Stomach (tissue), 9 donors: ENCODE measurements around the gene CACNA2D3. TPM values are rescaled to one million over a fixed set of nuclear protein-coding genes. Genes with fewer than 3 reads are reported as not detected.
A peak's percentile ranks its signal among the peaks of the same experiment; 100 is the strongest.

Source experiments
- DNase-seq, 2 donors: peaks; one replicate each; pipeline versions ENCODE4 v3.0.0 to v3.0.0-alpha.2; 2013 to 2019
- H3K27ac ChIP-seq, 5 donors: fragments of 200-600 bp in 4 of 5; sonication (generic) in 4 of 5; one replicate each; pipeline ENCODE4 v1.5.1; 2013 to 2019; ENCODE audit warnings: mild to moderate bottlenecking in 1 of 5, moderate library complexity in 1 of 5
- H3K27me3 ChIP-seq, 3 donors: fragments of 200-600 bp; sonication (generic); one replicate each; pipeline ENCODE4 v1.5.1; 2017 to 2019; ENCODE audit warnings: mixed run types in 1 of 3
- H3K36me3 ChIP-seq, 4 donors: fragments of 200-600 bp; sonication (generic); 1 replicate in 3 of 4; 2 replicates in 1 of 4; pipeline ENCODE4 v1.5.1; 2016 to 2019
- H3K4me1 ChIP-seq, 4 donors: fragments of 200-600 bp; sonication (generic); one replicate each; pipeline ENCODE4 v1.5.1; 2016 to 2019
- H3K4me3 ChIP-seq, 4 donors: fragments of 200-600 bp; sonication (generic) in 3 of 4; one replicate each; pipeline ENCODE4 v1.5.1; 2016 to 2019; ENCODE audit warnings: mild to moderate bottlenecking in 1 of 4
- H3K9me3 ChIP-seq, 4 donors: fragments of 200-600 bp; sonication (generic); one replicate each; pipeline ENCODE4 v1.5.1; 2016 to 2019
- CTCF ChIP-seq, 7 experiments: fragments of 450-650 bp in 4 of 7; fragments of 200-600 bp in 3 of 7; sonication (generic) in 3 of 7; IDR thresholded peaks; one replicate each; pipeline ENCODE4 v1.5.1; 2016 to 2019; ENCODE audit warnings: antibody characterized with exemption in 7 of 7, control low read depth in 2 of 7, mild to moderate bottlenecking in 1 of 7
- EP300 ChIP-seq: sonication (generic); formaldehyde crosslinking; IDR thresholded peaks from one replicate; pipeline ENCODE4 v1.6.1; 2017; ENCODE audit warnings: antibody characterized with exemption
- POLR2A ChIP-seq, 4 donors: fragments of 450-650 bp; IDR thresholded peaks; one replicate each; pipeline ENCODE4 v1.6.1; 2016; ENCODE audit warnings: antibody characterized with exemption in 4 of 4, control low read depth in 2 of 4, mild to moderate bottlenecking in 1 of 4, moderate library complexity in 1 of 4
- POLR2AphosphoS5 ChIP-seq, 3 donors: sonication (generic); formaldehyde crosslinking; IDR thresholded peaks; one replicate each; pipeline ENCODE4 v1.6.1; 2016; ENCODE audit warnings: antibody characterized with exemption in 3 of 3
- WGBS, 5 donors: extraction: QIAGEN DNeasy Blood & Tissue Kit in 3 of 5; methylation state at CpG; one replicate each; pipeline versions ENCODE4 v1.1.5 to v1.1.7; 2013 to 2018; 5-methylcytosine and 5-hydroxymethylcytosine counted together
- intact Hi-C: fragments of 100-400 bp; cut with DNase I; formaldehyde crosslinking; loops from one replicate; pipeline ENCODE4 v1.15.1; 2023; ENCODE audit warnings: low total_unique reads
- polyA plus RNA-seq, 3 donors: library from polyadenylated mRNA; stranded (reverse); fragments of 200-250 nt; gene quantifications; one replicate each; pipeline ENCODE4 v1.2.3, GENCODE V29; 2013
- total RNA-seq, 5 donors: library from RNA; depleted of rRNA; stranded (reverse); fragments of >200 nt; gene quantifications; one replicate each; pipeline versions ENCODE4 v1.1.0 to v1.2.3, GENCODE V29; 2014 to 2016
- donor health status: healthy with polysubstance abuse.
- donor health status: Bipolar disorder and iron deficiency.
- donor health status: healthy.

The CACNA2D3 gene
- total and polyA plus RNA-seq, 8 donors, result 0.56 to 54.0 (median 2.9) TPM; not detected in 1

DNA sequence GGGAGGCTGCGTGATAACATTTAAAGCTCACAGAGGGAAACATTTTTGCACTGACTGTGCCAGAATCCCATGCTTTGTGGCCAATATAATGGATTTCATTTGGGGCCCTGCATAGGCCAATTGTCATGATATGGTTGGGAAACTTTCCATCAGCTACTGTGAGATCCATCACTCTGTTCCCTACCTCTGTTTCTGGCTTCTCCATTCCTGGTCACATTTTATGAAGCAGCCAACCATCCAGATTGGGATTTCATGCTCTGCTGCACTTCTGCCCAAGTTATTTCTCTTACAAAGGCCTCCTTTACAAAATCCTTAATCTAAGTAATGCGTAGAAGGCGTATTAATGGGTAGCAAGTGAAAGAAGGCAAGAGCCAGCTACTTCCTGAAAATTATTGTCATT, 584.4 kb downstream of the CACNA2D3 start:
- DNase-seq, result no peak
- Histone ChIP-seq H3K4me1 (no peaks in the 10 kb centered on the region), H3K4me3 (no peak overlapping the region), H3K27me3 (no peaks in the 10 kb centered on the region), H3K9me3 (no peaks in the 10 kb centered on the region), H3K27ac (no peak overlapping the region), H3K36me3 (no peaks in the 10 kb centered on the region)
- no peak for TF ChIP-seq EP300
- no peak for TF ChIP-seq POLR2A (IDR thresholded peaks at IDR 0.05)
- no peak for TF ChIP-seq POLR2AphosphoS5 (IDR thresholded peaks at IDR 0.05)
- no peak for TF ChIP-seq CTCF (IDR thresholded peaks at IDR 0.05)
- 91 to 96% (median 92%) methylated on average over 3 of the region's 3 CpGs for WGBS, 5 donors
- intact Hi-C loops, result no loop called here

- H3K27me3 ChIP-seq, result no peaks in the 10 kb centered on the region
- no peaks in the 10 kb centered on the region for H3K4me1 ChIP-seq
- TF ChIP-seq POLR2AphosphoS5 (IDR thresholded peaks at IDR 0.05), result no peak
- TF ChIP-seq POLR2A (IDR thresholded peaks at IDR 0.05), result no peak
- no peak overlapping the region for H3K4me3 ChIP-seq
- H3K36me3 ChIP-seq, result no peaks in the 10 kb centered on the region
- 84 to 94% (median 90%) methylated on average over 3 of the region's 3 CpGs for WGBS, 5 donors
- no peaks in the 10 kb centered on the region for H3K9me3 ChIP-seq
- no peak for DNase-seq
- intact Hi-C loops, result no loop called here
- no peak overlapping the region for H3K27ac ChIP-seq
Observed at GRCh38 chr3:54709785-54710184, 587.4 kb downstream of the CACNA2D3 start.

GRCh38 chr3:54710954-54711353, 588.6 kb downstream of the CACNA2D3 start:
- no peaks in the 10 kb centered on the region for H3K27me3 ChIP-seq
- H3K36me3 ChIP-seq, result no peaks in the 10 kb centered on the region
- TF ChIP-seq POLR2A (IDR thresholded peaks at IDR 0.05), result no peak
- no peak for TF ChIP-seq EP300
- no peak for TF ChIP-seq POLR2AphosphoS5 (IDR thresholded peaks at IDR 0.05)
- no peak for TF ChIP-seq CTCF (IDR thresholded peaks at IDR 0.05)
- WGBS, 5 donors, result 59 to 80% (median 67%) methylated on average over 5 of the region's 5 CpGs
- intact Hi-C loops, result no loop called here
- no peak overlapping the region for H3K4me3 ChIP-seq
- H3K9me3 ChIP-seq, result no peaks in the 10 kb centered on the region
- no peaks in the 10 kb centered on the region for H3K4me1 ChIP-seq
- no peak for DNase-seq
- H3K27ac ChIP-seq, result no peak overlapping the region

DNA sequence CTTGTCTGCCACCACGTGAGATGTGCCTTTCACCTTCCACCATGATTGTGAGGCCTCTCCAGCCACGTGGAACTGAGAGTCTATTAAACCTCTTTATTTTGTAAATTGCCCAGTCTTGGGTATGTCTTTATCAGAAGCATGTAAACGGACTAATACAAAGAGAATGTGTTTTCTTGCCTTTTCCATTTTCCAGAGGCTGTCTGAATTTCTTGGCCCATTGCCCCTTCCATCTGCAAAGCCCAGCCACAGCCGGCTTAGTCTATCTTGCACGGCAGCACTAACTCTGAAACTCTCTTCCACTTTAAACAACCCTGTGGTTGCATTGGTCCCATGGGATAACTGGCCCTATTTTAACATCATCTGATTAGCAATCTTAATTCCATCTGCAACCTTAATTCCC, 590.2 kb downstream of the CACNA2D3 start:
- intact Hi-C loops, result no loop called here
- Histone ChIP-seq H3K36me3 (no peaks in the 10 kb centered on the region), H3K27ac (no peak overlapping the region), H3K27me3 (no peaks in the 10 kb centered on the region), H3K9me3 (no peaks in the 10 kb centered on the region), H3K4me3 (no peak overlapping the region), H3K4me1 (no peaks in the 10 kb centered on the region)
- DNase-seq, result peak in 1 of 2 donors; percentile 32
- TF ChIP-seq CTCF (IDR thresholded peaks at IDR 0.05) (no peak), POLR2A (IDR thresholded peaks at IDR 0.05) (no peak), POLR2AphosphoS5 (IDR thresholded peaks at IDR 0.05) (no peak), EP300 (no peak)
- 52 to 60% (median 58%) methylated on average over 5 of the region's 5 CpGs for WGBS, 5 donors

DNA sequence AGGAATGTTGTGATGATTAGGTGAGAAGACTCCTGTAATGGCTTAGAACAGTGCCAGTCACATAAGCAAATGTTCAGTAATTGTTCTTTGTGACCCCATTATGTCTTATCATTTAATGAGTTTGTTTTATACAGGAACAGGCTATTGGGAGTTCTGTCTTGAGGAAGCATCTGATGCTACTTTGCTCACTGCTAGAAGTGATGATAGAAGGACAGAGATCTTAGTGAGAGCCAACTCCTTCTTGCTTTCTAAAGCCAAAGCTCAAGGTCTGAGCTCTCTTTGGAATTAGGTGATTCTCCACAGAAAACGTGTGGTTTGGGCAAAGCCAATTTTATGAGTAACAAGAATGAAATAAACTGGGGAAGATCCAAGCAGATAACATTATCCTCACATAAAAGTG, 590.7 kb downstream of the CACNA2D3 start:
- no peaks in the 10 kb centered on the region for H3K4me1 ChIP-seq
- no peaks in the 10 kb centered on the region for H3K27me3 ChIP-seq
- no peaks in the 10 kb centered on the region for H3K36me3 ChIP-seq
- no peaks in the 10 kb centered on the region for H3K9me3 ChIP-seq
- no peak overlapping the region for H3K27ac ChIP-seq
- no peak for TF ChIP-seq EP300
- no peak for TF ChIP-seq CTCF (IDR thresholded peaks at IDR 0.05)
- TF ChIP-seq POLR2AphosphoS5 (IDR thresholded peaks at IDR 0.05), result no peak
- no peak for TF ChIP-seq POLR2A (IDR thresholded peaks at IDR 0.05)
- H3K4me3 ChIP-seq, result no peak overlapping the region
- 32 to 65% (median 41%) methylated on average over 1 of the region's 1 CpG for WGBS, 5 donors
- intact Hi-C loops, result no loop called here
- DNase-seq, result no peak
